ENCODE results near the gene GAMT. TPM values are rescaled to one million over a fixed set of nuclear protein-coding genes. Genes with fewer than 3 reads are reported as not detected.

Gene GAMT
- total and polyA plus RNA-seq, 2 of the 13 experiments (the other 11 are each of a cell fraction or from before 2014, with no cell fraction given): 115 to 124 TPM

GRCh38 chr19:1396019-1396767, 5.1 kb downstream of the GAMT start (continued):
- TF ChIP-seq ZBTB20 (CRISPR knock-in tag; IDR thresholded peaks at IDR 0.05; ENCODE audit: borderline replicate concordance, low read depth) (no peak), ZBTB26 (CRISPR knock-in tag; IDR thresholded peaks at IDR 0.05; ENCODE audit: borderline replicate concordance) (no peak), SP5 (CRISPR knock-in tag; IDR thresholded peaks at IDR 0.05; ENCODE audit: borderline replicate concordance, low read depth) (no peak), ZNF770 (CRISPR knock-in tag; IDR thresholded peaks at IDR 0.05) (no peak), EEA1 (CRISPR knock-in tag; IDR thresholded peaks at IDR 0.05; ENCODE audit: borderline replicate concordance) (no peak), ZNF788 (CRISPR knock-in tag; IDR thresholded peaks at IDR 0.05; ENCODE audit: borderline replicate concordance) (no peak), DDIT3 (CRISPR knock-in tag; IDR thresholded peaks at IDR 0.05) (no peak), ZFY (CRISPR knock-in tag; IDR thresholded peaks at IDR 0.05) (no peak), NRL (CRISPR knock-in tag; IDR thresholded peaks at IDR 0.05; ENCODE audit: borderline replicate concordance) (no peak), PAX8 (CRISPR knock-in tag; IDR thresholded peaks at IDR 0.05; ENCODE audit: borderline replicate concordance) (no peak), STAT6 (CRISPR knock-in tag; IDR thresholded peaks at IDR 0.05; ENCODE audit: borderline replicate concordance) (no peak), TCF12 (IDR thresholded peaks at IDR 0.05) (no peak), TCF12 (CRISPR knock-in tag; IDR thresholded peaks at IDR 0.05) (no peak), PREB (CRISPR knock-in tag; IDR thresholded peaks at IDR 0.05) (no peak), YEATS4 (CRISPR knock-in tag; IDR thresholded peaks at IDR 0.05; ENCODE audit: borderline replicate concordance) (no peak), CBX1 (IDR thresholded peaks at IDR 0.05; ENCODE audit: low read depth) (no peak), UBTF (CRISPR knock-in tag; IDR thresholded peaks at IDR 0.05) (no peak), NCOR1 (IDR thresholded peaks at IDR 0.05; ENCODE audit: borderline replicate concordance, low read length) (no peak)

Measured in HepG2 (cell line).